ENCODE results near the gene ABCA8.
"Not testable (repeated sequence)": the region's sequence is repeated elsewhere in the genome, so short reads cannot be mapped to it uniquely, and the experiment has no call there.

- not testable (repeated sequence) for TF ChIP-seq CTCF (conservative IDR thresholded peaks at IDR 0.05 in 1 of 2, IDR thresholded peaks at IDR 0.05 in 1 of 2; ENCODE audit: low read depth in 1 of 2, low read length in 2 of 2); EZH2 (IDR thresholded peaks at IDR 0.05; ENCODE audit: low read length, missing control alignments)
These were observed 7.3 kb downstream of the ABCA8 start for GRCh38 chr17:68947868-68948267.

All from fibroblast of lung (primary cell).